Fibroblast of lung (primary cell): ENCODE data around the gene PPIP5K2.

Experiments used
- CTCF ChIP-seq, 2 donors: IDR thresholded peaks in 1 of 2; conservative IDR thresholded peaks in 1 of 2; 1 replicate in 1 of 2; 2 replicates in 1 of 2; pipeline ENCODE4 v1.5.1; 2011 to 2012; ENCODE audit warnings: low read length in 2 of 2, control low read depth in 1 of 2, inconsistent platforms in 1 of 2, low read depth in 1 of 2, mild to moderate bottlenecking in 1 of 2
- EZH2 ChIP-seq: IDR thresholded peaks from 2 replicates; pipeline ENCODE4 v1.5.1; 2012; ENCODE audit warnings: low read length, control low read depth, mild to moderate bottlenecking; ENCODE audit errors: missing control alignments

GRCh38 chr5:103255691-103256090 is 135.6 kb downstream of the PPIP5K2 start:
- TF ChIP-seq CTCF (conservative IDR thresholded peaks at IDR 0.05 in 1 of 2, IDR thresholded peaks at IDR 0.05 in 1 of 2; ENCODE audit: low read depth in 1 of 2, low read length in 2 of 2) = no peak
- no peak for TF ChIP-seq EZH2
